Right renal cortex interstitium (tissue), 3 donors: Measurements from ENCODE around the gene SLC10A7. TPM values are rescaled to one million over a fixed set of nuclear protein-coding genes. Genes with fewer than 3 reads are reported as not detected.

ENCODE experiments used
- DNase-seq, 3 donors: peaks; one replicate each; pipeline ENCODE4 v3.0.0-alpha.2; 2013; ENCODE audit warnings: low read depth in 3 of 3, low spot score in 2 of 3
- polyA plus RNA-seq, 3 donors: library from polyadenylated mRNA; unstranded; fragments of 120-200 nt; gene quantifications; one replicate each; pipeline ENCODE4 v1.2.1, GENCODE V29; 2013; ENCODE audit not compliant: insufficient read length in 3 of 3

The SLC10A7 gene
- polyA plus RNA-seq, 3 donors, result 13.2 to 19.1 (median 14.3) TPM

DNA sequence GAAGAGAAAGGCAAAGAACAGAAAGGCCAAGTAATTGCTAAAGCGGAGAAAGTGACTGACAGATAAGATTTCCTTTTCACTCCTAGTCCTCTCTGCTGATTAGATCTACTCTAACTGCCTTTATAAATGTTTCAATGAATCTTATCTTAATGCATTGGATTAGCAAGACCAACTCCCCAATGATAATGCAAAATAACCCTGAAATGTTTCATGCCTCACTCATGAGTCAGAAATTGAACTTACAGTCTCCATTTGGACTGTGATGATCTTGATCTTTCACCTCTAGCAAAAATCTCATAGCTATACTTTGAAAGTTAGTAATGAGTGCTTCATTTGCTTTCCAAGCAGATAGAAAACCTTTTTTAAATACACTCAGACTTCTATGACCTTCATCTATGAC lies 26.5 kb downstream of the SLC10A7 start:
- DNase-seq, result no peak

DNA sequence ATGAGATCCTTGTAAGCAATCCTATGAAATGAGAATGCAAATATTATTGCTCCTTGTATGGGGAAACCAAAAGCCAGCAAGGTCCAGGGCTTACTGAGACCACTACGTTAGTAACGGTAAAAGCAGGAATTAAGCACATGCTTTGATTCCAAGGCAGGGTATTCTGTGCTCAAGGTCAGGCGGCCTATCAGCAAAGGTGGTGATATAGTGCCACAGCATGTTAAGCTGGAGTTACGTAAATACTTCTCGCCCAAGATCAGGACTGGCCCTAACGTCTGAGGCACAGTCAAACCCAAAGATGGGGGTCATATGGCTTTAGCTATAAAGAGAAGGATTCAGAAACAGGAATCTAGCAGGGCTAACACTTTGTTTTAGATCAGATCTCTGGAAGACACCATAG lies 27.6 kb downstream of the SLC10A7 start:
- no peak for DNase-seq

DNA sequence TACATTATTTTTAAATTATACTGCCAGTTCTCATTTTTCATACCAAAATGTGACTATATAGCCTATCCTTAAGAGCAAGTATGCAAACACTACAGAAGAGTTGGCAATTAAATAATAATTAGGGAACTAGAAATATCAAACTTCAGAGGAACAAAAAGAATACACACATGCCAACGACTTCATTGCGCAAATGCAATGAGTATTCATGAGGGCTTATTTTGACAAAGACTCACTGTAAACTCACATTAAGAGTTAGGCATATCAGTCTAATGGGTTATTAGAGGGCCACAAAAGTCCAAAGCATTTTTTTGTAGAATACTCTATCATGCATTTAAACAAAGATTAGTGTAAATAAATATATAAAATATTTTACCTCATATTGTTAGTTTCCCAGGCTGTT lies 31.6 kb downstream of the SLC10A7 start:
- DNase-seq, result no peak

DNA sequence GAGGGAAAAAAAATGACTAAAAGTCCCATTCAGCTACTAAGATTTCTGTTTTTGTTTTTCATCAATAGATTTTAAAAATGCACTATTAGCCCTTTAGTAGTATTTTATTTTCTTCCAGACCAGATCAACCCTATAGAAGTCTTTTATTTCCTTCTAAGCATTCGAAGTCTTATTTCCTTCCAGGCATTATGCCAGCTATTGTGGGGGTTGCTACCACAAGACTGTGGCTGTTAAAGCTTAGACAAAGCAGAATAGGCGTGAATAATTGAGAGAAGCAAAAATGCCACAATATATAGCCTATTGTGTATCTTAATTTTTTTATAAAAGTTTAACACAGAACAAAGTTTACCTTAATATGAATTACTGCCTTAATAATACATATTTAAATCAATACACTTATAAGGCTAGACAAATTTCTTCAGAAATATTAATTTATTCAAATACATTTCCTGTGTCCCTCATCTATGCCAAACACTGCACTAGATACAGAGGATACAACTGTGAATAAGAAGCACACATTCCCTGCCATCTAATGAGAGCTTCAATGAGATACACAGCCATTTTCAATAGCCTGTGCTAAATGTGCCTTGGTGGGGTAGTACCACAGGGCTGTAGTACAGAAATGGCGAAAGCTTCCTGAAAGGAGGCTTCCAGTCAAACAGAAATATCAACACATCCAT lies 33.1 kb downstream of the SLC10A7 start:
- peak in 1 of 3 donors; percentile 7 for DNase-seq

DNA sequence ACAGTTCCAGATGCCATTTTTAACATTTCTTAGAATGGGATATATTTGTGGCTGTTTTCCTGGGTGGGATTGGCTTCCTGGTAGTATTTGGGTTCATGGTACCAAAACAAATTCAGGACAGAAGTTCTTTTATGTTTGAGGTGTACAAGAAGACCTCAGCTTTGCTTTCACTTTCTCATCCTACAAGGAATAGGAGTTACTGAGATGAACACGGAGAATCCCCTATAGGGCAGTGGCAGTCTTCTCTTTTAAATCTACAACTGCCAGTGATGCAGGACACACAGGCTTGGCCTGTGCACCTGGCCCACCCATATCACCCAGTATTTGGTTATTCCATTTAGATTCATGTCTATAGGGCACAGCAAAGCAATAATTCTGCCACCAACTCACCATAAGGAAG lies 35.2 kb downstream of the SLC10A7 start:
- no peak for DNase-seq

DNA sequence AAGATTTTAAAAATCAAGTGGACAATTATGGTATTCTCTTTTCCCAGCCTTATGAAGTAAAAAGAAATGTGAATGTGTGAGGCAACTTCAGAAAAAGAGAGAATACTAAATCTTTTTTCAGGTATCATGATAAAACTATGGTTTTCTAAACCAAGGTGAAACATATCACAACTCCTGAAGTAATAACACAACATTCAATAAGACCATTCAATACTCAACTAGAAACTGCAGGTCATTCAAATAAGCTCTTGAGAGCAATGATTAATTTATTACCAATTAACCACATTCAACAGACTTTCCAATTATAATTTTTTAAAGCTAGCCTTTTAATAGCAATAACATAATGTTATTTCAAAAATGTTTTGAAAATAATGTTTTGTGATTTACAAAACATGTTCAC lies 35.8 kb downstream of the SLC10A7 start:
- DNase-seq, result no peak

DNA sequence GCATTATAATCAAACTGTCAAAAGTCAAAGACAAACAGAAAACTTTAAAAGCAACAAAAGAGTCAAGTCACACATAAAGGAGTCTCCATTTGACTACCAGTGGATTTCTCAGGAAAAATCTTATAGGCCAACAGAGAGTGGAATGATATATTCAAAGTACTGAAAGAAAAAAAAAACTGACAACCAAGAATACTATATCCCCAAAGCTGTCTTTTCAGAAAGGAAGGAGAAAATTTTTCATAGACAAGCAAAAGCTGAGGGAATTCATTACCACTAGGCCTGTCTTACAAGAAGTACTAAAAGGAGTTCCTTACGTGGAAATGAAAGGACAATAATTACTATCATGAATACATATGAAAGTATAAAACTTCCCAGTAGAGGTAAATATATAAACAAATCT lies 39.0 kb downstream of the SLC10A7 start:
- DNase-seq, result no peak

DNA sequence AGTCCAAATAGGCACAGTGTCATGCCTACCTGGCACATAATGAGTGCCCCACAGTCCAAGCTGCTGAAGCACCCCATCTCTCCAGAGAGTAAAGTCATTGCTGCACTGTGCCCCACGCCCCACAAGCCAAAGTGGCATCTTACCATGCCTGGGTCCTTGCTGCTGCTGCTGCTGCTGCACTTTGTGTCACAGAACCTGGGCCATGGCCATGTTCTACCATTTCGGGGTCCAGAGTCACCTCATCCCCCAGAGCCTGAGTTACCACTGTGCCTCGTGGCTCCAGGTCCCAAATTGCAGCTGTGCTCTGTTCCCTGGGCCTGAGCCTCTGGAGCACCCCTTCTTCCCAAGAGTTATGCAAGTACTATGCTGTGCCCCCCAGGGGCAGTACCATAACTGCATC lies 40.5 kb downstream of the SLC10A7 start:
- no peak for DNase-seq

DNA sequence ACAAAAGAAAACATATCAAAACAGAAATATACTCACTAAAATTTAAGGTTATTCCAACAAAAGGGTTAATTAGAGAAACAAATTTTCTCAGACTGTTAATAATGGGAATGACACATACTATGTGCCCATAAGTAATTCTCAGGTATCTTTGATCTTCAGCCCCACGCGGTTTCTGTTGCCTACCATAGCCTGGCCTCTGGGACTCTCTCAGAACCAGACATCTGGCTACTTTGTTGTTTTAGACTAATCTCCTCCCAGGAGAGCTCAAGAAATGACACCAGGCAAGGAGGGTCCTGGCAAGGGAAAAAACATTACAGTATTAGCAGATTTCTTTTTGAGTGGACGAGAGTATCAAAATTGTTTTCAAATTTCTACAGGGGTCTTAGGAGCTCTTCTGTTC lies 43.7 kb downstream of the SLC10A7 start:
- no peak for DNase-seq

DNA sequence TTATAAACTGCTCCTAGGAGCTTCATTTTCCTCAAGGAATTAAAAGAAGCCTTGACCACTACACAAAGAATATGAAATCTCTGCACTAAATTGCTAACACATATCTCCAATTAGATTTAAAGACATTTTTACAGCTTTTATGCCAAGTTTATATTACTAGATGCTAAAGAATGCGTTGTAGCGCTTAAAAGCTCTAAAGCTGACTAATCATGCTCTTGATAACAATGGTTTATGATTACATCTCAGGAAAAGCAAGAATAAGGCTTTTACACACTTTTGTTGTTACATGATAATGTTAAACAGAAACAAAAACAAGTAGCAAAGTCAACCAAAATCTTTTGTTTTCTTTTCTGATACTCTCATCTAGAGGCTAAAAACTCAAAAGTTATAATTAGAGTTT lies 44.7 kb downstream of the SLC10A7 start:
- no peak for DNase-seq

DNA sequence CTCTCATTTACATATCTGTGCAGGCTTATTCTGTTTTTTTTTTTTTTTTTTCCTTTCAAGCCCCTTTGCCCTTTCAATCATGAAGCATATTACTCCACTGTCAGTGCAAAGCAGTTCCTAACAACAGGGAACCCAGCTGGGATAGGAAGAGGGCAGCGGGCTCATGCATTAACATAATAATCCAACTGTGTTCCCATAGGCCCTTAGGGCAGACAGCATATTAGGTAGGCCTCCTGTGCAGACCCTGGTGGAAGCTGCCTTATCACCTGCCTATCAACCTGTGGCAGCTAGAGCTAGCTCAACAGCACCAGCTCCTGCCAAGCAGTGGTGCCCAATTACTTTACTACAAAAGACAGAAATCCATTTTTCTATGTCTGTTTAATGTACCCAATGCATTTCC lies 49.3 kb downstream of the SLC10A7 start:
- DNase-seq, result no peak

DNA sequence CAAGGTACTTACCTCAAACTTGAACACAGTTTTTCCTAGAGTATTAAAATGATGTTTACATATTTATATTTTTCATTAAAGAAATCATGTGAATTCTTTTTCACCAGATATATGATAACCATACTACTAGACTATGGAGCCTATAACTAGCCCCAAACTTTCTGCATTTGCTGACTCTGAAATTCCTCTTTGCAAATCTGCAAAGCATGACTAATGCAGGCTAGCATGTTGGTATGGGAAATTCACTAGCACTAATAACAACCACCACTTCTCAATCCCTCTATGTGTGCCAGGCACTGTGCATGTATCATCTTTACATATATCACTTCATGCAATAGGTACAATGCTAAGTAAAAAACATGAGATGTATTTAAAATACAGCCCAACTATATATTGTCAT lies 51.1 kb downstream of the SLC10A7 start:
- DNase-seq, result no peak

DNA sequence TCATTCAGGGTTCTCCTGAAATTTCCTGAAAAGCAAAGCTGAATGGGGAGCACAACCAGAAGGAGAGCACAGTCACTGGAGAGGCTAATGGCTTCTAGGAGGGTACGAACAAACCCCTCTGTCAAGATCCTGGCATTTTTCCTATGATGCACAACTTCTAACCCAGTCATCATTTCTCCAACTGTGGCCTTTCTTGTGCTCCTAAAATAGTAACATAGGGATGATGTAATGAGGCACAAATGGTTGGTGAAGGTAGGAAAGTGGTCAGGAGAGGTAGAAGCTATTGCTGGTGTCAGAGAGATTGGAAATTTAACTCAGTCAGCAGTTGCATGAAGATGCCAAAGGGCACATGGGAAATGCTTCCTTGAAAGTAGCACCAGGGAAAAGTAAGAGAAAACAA lies 52.7 kb downstream of the SLC10A7 start:
- DNase-seq, result no peak

DNA sequence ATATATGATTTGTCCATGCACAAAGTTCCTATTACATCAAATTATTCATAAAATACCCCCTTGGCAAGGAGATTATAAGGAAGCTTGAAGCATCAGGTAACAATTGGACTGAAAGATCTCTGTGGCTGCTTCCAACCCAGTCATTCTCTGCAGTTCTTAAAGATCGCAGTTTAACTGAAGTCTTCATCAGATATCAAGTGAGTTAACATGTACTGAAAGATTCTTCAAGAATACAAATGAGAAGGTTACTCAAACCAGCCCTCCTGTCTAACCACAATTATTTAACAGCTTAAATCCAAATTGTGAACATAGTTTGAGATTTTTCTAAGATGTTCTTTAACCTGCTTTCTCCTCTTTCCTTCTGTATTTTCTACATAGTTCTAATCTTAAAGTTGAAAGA lies 56.1 kb downstream of the SLC10A7 start:
- DNase-seq, result no peak

DNA sequence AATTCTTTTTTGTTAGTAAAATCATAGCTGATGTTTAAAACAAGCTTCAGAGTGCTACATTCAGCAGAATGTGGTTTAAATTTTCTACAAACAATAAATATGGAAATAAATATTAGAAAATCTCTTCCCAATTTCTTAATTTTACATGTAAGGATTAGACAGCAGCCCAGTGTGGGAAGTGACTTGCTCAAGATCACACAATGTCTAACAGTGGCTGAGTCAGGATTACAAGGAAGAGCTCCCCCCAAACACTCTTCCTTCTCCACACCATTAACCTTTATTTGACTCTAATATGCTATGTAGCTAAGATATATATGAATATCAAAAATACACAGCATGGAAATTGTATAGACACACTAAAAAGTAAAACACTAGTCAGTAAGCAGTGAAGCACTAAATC lies 59.5 kb downstream of the SLC10A7 start:
- DNase-seq, result no peak

DNA sequence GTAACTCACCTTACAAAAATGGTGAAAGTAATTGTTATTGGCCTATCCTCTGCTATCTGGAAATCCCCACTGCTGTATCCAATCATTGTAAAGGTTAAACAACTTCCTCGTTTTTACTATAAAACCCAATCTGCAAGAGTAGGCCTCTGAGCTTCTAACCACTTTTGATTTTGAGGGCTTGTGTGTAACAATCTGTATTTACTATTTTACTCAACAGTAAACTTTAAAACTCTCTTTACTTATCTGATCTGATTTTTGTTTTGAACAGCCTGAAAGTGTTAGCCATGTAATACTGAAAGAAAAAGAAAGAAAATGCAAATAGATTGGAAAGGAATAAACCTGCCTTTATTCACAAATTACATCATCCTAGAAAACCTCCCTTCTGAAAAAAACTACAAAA lies 63.1 kb downstream of the SLC10A7 start:
- no peak for DNase-seq

DNA sequence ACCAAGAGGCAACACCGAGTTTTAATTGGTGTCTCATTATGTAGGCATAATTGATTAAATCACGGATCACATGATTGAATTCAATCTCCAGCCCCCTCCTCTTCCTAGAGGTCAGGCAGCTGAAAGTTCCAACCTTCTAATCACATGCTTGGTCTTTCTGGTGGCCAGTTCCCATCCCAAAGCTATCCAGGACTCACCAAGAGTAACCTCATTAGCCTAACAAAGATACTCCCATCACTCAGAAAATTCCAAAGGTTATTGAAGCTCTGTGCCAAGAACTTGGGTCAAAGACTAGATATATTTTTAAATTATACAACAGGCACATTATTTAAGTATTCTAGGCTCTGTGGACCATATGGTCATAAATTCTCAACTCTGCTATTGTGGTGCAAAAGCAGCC lies 65.1 kb downstream of the SLC10A7 start:
- DNase-seq, result no peak

DNA sequence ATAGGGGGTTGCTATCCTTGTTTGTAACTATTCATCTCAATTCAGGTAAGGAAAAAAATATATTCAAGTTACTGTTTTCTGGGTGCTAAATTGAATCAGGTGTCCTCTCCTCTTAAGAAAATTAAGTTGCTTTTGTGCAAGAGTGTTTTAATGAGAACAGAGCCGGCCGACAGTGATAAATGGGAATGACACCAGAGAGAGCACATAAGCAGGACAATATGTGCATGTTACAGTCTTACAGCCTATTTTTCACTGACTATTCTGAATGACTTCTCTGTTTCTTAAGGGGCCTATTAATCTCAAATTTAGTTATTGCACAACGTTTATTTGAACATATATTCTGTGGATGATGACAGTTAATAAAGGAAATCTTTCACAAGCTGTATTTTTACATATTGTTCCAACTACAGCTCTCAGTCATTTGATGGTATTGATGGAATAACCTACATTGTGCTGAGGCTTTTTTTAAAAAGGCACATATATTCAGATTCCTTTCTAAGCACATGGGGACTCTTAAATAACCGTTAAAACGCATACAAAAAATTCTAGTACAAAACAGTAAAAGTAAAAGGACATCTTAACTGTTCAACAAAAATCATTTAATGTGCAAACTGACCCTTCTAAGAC lies 68.4 kb downstream of the SLC10A7 start:
- DNase-seq, result no peak

DNA sequence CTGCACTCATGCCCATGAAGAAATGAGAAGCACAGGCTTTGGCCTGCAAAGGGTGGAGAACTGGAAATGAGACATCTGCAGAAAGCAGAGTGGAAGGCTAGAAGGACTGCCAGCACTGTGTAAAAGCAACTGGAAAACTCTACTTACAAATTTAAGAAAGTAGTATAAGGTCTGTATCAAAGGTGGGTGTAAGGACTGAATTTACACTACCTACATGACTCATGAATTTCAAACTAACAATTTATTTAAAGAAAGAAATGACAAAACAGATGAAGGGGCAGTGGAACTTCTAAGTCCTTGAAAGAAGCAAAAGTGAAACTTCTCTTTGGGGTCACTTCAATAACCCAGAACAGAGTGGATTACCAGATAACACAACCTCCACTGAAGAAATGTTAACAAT lies 71.2 kb downstream of the SLC10A7 start:
- DNase-seq, result no peak

DNA sequence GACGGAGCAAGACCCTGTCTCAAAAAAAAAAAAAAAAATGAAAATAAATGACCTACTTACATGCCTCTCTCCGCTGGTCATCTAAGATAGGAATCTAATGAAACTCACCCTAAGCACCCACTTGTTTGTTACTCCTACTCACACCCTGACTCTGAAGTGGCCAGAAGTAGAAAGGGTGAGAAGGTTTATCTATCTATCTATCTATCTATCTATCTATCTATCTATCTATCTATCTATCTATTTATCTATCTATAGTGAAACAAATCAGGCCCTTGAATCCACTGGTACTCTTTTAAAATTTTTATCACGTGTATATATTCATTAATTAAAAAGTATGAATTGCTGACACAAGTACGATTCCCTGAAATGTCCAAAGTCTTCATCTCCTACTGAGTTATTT lies 75.2 kb downstream of the SLC10A7 start:
- DNase-seq, result no peak

DNA sequence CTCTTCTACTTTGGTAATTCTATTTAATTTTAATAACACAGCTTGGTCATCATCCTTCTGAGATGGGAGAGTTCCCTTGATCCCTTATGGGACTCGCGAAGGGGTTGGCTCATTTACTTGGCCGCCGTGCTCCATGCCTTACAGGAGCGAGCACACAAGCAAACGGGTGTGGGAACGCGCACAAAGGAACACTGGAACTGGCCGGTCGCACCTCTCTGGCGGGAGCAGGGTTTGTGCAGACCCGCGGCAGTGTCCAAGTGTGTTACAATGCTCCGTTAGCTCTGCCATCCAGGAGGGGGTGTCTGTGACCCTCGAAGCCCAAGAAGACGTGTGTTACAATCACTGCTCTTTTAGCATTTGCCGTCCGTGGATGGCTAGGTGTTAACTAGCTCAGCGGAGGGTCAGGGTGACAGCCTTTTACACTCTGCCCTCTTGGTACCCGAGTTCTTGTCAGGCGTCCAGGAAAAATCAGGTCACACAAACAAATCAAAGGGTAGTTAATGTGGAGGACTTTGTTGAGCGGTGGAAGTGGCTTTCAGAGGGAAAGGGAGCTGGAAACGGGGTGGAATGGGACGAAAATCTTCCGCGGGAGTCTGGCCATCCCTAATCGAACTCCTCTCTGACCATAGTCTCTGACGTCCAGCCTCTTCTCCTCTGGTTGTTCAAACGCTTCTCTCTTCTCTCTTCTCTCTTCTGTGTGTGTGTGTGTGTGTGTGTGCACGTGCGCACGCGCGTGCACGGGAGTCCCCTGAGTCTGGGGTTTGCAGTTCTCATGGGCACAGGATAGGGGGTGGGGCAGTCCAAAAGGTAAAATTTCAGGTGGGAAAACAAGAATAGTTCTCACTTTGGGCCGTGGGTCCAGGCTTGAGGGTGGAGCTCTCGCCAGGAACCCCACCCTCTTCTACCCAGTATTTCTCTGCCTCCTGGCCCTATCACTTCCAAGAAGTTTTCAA lies 76.3 kb downstream of the SLC10A7 start:
- no peak for DNase-seq

DNA sequence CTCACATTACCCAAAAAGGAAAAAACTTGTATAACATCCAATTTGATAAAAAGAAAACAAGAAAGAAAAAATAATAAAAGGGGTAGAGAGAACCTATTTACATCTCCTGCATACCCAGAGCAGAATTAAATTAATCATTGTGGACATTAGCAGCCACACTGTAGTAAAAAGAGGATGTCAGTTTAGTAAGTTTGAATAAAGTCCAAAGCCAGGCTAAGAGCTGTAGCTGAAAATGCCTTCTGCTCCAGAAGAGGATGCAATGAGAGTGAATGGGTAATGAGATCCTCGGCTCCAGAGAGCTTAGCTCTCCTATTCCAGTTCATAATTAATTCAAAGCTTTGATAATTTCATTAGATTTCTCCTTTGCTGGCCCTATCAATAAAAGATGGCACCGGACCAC lies 78.2 kb downstream of the SLC10A7 start:
- no peak for DNase-seq
